SU-DHL-6 (cell line): Measurements from ENCODE around the gene IL4I1.
"Not testable (repeated sequence)": the region's sequence is repeated elsewhere in the genome, so short reads cannot be mapped to it uniquely, and the experiment has no call there.

Source experiments
- H2AFZ ChIP-seq: fragments of 200-600 bp; sonication (generic); 2 replicates; pipeline ENCODE4 v1.6.1; 2014; ENCODE audit warnings: low read depth, mild to moderate bottlenecking, moderate library complexity, mixed read lengths, antibody characterized with exemption, low read length; ENCODE audit not compliant: severe bottlenecking
- H3F3A ChIP-seq: fragments of 200-600 bp; shearing (Covaris generic); 2 replicates; pipeline ENCODE4 v1.6.0; 2016; ENCODE audit warnings: antibody characterized with exemption, mild to moderate bottlenecking; ENCODE audit not compliant: insufficient read depth
- H3K27ac ChIP-seq: fragments of 200-600 bp; sonication (generic); 2 replicates; pipeline ENCODE4 v1.5.1; 2016; ENCODE audit warnings: low read depth, mild to moderate bottlenecking, low read length, moderate library complexity, mixed read lengths
- H3K27me3 ChIP-seq: fragments of 200-600 bp; sonication (generic), shearing (Covaris generic); 2 replicates; pipeline ENCODE4 v1.6.0; 2014; ENCODE audit warnings: mild to moderate bottlenecking, low read length
- H3K36me3 ChIP-seq: fragments of 200-600 bp; sonication (generic); 2 replicates; pipeline ENCODE4 v1.6.1; 2014; ENCODE audit warnings: mild to moderate bottlenecking, low read length, mixed read lengths
- H3K4me2 ChIP-seq: fragments of 300-600, 200-600 bp; shearing (Covaris generic), sonication (generic); 2 replicates; pipeline ENCODE4 v1.6.0; 2014; ENCODE audit warnings: low read length, low read depth, mild to moderate bottlenecking; ENCODE audit not compliant: poor library complexity, severe bottlenecking
- H3K4me3 ChIP-seq: fragments of 200-600 bp; sonication (generic); 2 replicates; pipeline ENCODE4 v1.5.1; 2014; ENCODE audit warnings: antibody characterized with exemption, low read length, mild to moderate bottlenecking, mixed read lengths; ENCODE audit not compliant: insufficient read depth, poor library complexity, severe bottlenecking
- H3K79me2 ChIP-seq: fragments of 200-600 bp; sonication (generic); 2 replicates; pipeline ENCODE4 v1.6.1; 2014; ENCODE audit warnings: mild to moderate bottlenecking, low read length, moderate library complexity; ENCODE audit not compliant: insufficient read depth
- H3K9ac ChIP-seq: fragments of 200-600 bp; sonication (generic); 2 replicates; pipeline ENCODE4 v1.7.0; 2014; ENCODE audit warnings: mild to moderate bottlenecking, low read length
- H3K9me2 ChIP-seq: fragments of 200-600 bp; sonication (generic); replicated peaks from 2 replicates; pipeline ENCODE4 v1.6.1; 2014; ENCODE audit warnings: low read length; ENCODE audit not compliant: insufficient read depth
- H3K9me3 ChIP-seq: fragments of 200-600 bp; sonication (generic); 2 replicates; pipeline ENCODE4 v1.6.1; 2014; ENCODE audit warnings: low read length, mixed read lengths; ENCODE audit not compliant: insufficient read depth
- H4K20me1 ChIP-seq: fragments of 200-600 bp; sonication (generic); 2 replicates; pipeline ENCODE4 v1.6.1; 2014; ENCODE audit warnings: low read depth, mild to moderate bottlenecking, antibody characterized with exemption, low read length, moderate library complexity, mixed read lengths
- CTCF ChIP-seq: fragments of 200-600 bp; sonication (generic); IDR thresholded peaks from one replicate; pipeline ENCODE4 v1.5.1; 2017; ENCODE audit warnings: antibody characterized with exemption, mild to moderate bottlenecking, low read length, moderate library complexity; ENCODE audit not compliant: insufficient read depth, poor library complexity, severe bottlenecking
- EZH2phosphoT487 ChIP-seq: fragments of 200-600 bp; sonication (generic), shearing (Covaris generic); conservative IDR thresholded peaks from 2 replicates; pipeline ENCODE4 v1.6.1; 2018; ENCODE audit warnings: mild to moderate bottlenecking, antibody characterized with exemption, low read length, moderate library complexity, mixed read lengths

Gene IL4I1

GRCh38 chr19:49925486-49925885 is 28.8 kb upstream of the IL4I1 start:
- H3K36me3 ChIP-seq: peaks cover 7% of the 10 kb centered on the region
- peaks cover 4% of the 10 kb centered on the region; the same call in 1 of the 2 replicates for H4K20me1 ChIP-seq
- H3K9ac ChIP-seq: peak overlapping the region; percentile 53; the same call in 1 of the 2 replicates
- H3K9me3 ChIP-seq: no peaks in the 10 kb centered on the region
- H3K4me3 ChIP-seq: peak overlapping the region; percentile 18
- H3F3A ChIP-seq: peaks cover 32% of the 10 kb centered on the region
- H3K4me2 ChIP-seq: peak overlapping the region; percentile 69
- H3K79me2 ChIP-seq: peaks cover 95% of the 10 kb centered on the region
- TF ChIP-seq EZH2phosphoT487: no peak
- no peak for TF ChIP-seq CTCF
- H3K27ac ChIP-seq: peak overlapping the region; percentile 91
- H3K9me2 ChIP-seq: no peaks in the 10 kb centered on the region
- no peak overlapping the region for H2AFZ ChIP-seq
- H3K27me3 ChIP-seq: no peaks in the 10 kb centered on the region

- peaks cover 96% of the 10 kb centered on the region for H3K79me2 ChIP-seq
- peak overlapping the region; percentile 18 for H3K4me3 ChIP-seq
- peak overlapping the region; percentile 69 for H3K4me2 ChIP-seq
Measured at GRCh38 chr19:49924881-49925210, 28.2 kb upstream of the IL4I1 start.

GRCh38 chr19:49924004-49924880 is 27.6 kb upstream of the IL4I1 start:
- Histone ChIP-seq H3K27ac (peak overlapping the region; percentile 91), H3K36me3 (0 out of 2 replicates have a peak, but pooled peaks cover 3% of the 10 kb centered on the region), H3K4me3 (peak overlapping the region; percentile 33), H3K27me3 (no peaks in the 10 kb centered on the region), H3K4me2 (peak overlapping the region; percentile 69), H2AFZ (no peak overlapping the region), H3K9ac (peak overlapping the region; percentile 53), H3K9me2 (no peaks in the 10 kb centered on the region), H3K9me3 (no peaks in the 10 kb centered on the region), H4K20me1 (no peaks in the 10 kb centered on the region), H3K79me2 (peaks cover 99% of the 10 kb centered on the region), H3F3A (peaks cover 30% of the 10 kb centered on the region)
- TF ChIP-seq CTCF (no peak), EZH2phosphoT487 (no peak)

More at GRCh38 chr19:49924881-49925210, 28.2 kb upstream of the IL4I1 start:
- Histone ChIP-seq H3K9ac (peak overlapping the region; percentile 53), H3K27ac (peak overlapping the region; percentile 91), H3F3A (peaks cover 26% of the 10 kb centered on the region)
- H4K20me1 ChIP-seq, H2AFZ ChIP-seq, H3K36me3 ChIP-seq, H3K9me2 ChIP-seq, H3K27me3 ChIP-seq, H3K9me3 ChIP-seq: not testable (repeated sequence)
